ENCODE results near the gene STRBP. TPM values are rescaled to one million over a fixed set of nuclear protein-coding genes. Genes with fewer than 3 reads are reported as not detected.

Gene STRBP
- total RNA-seq, 1 experiment from 2014 or later: 39.9 TPM

DNA sequence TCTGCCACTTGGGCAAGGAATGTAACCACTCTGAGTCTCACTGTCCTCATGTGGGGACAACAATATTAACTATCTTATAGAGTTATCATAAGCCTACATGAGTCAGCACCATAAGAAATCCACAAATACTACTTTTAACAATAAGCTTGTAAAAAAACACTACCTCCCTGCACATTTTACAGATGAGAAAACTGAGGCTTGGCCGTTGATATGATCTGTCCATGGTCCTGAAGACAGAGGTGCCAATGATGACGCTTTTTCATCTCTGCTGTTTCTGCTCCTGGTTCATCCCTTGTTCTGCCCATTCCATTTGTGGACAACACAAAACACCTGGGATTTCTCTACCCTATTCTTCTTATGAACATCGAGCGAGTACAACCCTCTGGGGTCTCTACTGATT lies 23.4 kb upstream of the STRBP start:
- no peaks in the 10 kb centered on the region for H3K9me3 ChIP-seq (ENCODE audit: insufficient read depth, low read depth)
- H4K20me1 ChIP-seq (ENCODE audit: insufficient read depth): no peaks in the 10 kb centered on the region
- no peaks in the 10 kb centered on the region for H3K79me2 ChIP-seq (ENCODE audit: low read depth)
- H3K4me3 ChIP-seq: no peak overlapping the region
- H3K9me2 ChIP-seq (ENCODE audit: insufficient read depth): no peaks in the 10 kb centered on the region
- H3F3A ChIP-seq (ENCODE audit: insufficient read depth, low read depth): no peaks in the 10 kb centered on the region
- no peaks in the 10 kb centered on the region for H3K4me1 ChIP-seq (replicated peaks; ENCODE audit: insufficient read depth)
- no TSS peak for BruUV-seq (replicated peaks)
- intact Hi-C loops (cut with micrococcal nuclease; ENCODE audit: unreplicated experiment): no loop called here
- DNase-seq: no peak
- H3K4me2 ChIP-seq: no peak overlapping the region
- no peak for TF ChIP-seq EZH2 (IDR thresholded peaks at IDR 0.05; ENCODE audit: low read depth)
- TF ChIP-seq, protein P1, sequence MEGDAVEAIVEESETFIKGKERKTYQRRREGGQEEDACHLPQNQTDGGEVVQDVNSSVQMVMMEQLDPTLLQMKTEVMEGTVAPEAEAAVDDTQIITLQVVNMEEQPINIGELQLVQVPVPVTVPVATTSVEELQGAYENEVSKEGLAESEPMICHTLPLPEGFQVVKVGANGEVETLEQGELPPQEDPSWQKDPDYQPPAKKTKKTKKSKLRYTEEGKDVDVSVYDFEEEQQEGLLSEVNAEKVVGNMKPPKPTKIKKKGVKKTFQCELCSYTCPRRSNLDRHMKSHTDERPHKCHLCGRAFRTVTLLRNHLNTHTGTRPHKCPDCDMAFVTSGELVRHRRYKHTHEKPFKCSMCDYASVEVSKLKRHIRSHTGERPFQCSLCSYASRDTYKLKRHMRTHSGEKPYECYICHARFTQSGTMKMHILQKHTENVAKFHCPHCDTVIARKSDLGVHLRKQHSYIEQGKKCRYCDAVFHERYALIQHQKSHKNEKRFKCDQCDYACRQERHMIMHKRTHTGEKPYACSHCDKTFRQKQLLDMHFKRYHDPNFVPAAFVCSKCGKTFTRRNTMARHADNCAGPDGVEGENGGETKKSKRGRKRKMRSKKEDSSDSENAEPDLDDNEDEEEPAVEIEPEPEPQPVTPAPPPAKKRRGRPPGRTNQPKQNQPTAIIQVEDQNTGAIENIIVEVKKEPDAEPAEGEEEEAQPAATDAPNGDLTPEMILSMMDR (conservative IDR thresholded peaks at IDR 0.05): no peak
- no peak overlapping the region for H3K27ac ChIP-seq
- ChIA-PET CTCF (no interaction called here), POLR2A (ENCODE audit: unreplicated experiment) (no interaction called here)
- no peaks in the 10 kb centered on the region for H3K36me3 ChIP-seq (ENCODE audit: low read depth)
- H3K27me3 ChIP-seq (ENCODE audit: insufficient read depth, low read depth): 0 out of 2 replicates have a peak, but pooled peaks cover 4% of the 10 kb centered on the region
- no peak overlapping the region for H2AFZ ChIP-seq

DNA sequence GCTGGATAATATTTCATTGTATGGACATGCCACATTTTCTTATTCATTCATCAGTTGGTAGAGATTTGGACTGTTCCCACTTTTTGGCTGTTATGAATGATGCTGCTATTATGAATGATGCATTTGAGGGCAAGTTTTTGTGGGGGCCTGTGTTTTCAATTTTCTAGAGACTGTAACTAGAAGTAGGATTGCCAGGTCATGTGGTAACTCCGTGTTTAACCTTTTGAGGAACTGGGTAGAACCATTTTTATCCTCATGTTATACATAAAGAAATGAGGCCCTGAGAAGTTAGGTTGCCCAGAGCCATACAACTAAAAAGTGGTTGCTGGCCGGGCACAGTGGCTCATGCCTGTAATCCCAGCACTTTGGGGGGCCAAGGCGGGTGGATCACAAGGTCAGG lies 22.4 kb upstream of the STRBP start:
- H3F3A ChIP-seq (ENCODE audit: insufficient read depth, low read depth): no peaks in the 10 kb centered on the region
- ChIA-PET CTCF (no interaction called here), POLR2A (ENCODE audit: unreplicated experiment) (no interaction called here)
- no peaks in the 10 kb centered on the region for H3K9me2 ChIP-seq (ENCODE audit: insufficient read depth)
- H3K27me3 ChIP-seq (ENCODE audit: insufficient read depth, low read depth): 0 out of 2 replicates have a peak, but pooled peaks cover 4% of the 10 kb centered on the region
- BruUV-seq (replicated peaks): no TSS peak
- no peaks in the 10 kb centered on the region for H4K20me1 ChIP-seq (ENCODE audit: insufficient read depth)
- no peaks in the 10 kb centered on the region for H3K9me3 ChIP-seq (ENCODE audit: insufficient read depth, low read depth)
- no peak overlapping the region for H2AFZ ChIP-seq
- H3K27ac ChIP-seq: no peak overlapping the region
- H3K4me3 ChIP-seq: no peak overlapping the region
- no peak for DNase-seq
- H3K4me2 ChIP-seq: no peak overlapping the region
- no peaks in the 10 kb centered on the region for H3K79me2 ChIP-seq (ENCODE audit: low read depth)
- TF ChIP-seq EZH2 (IDR thresholded peaks at IDR 0.05; ENCODE audit: low read depth): no peak
- TF ChIP-seq, protein P1 (conservative IDR thresholded peaks at IDR 0.05): no peak
- intact Hi-C loops (cut with micrococcal nuclease; ENCODE audit: unreplicated experiment): no loop called here
- H3K36me3 ChIP-seq (ENCODE audit: low read depth): no peaks in the 10 kb centered on the region
- no peaks in the 10 kb centered on the region for H3K4me1 ChIP-seq (replicated peaks; ENCODE audit: insufficient read depth)

DNA sequence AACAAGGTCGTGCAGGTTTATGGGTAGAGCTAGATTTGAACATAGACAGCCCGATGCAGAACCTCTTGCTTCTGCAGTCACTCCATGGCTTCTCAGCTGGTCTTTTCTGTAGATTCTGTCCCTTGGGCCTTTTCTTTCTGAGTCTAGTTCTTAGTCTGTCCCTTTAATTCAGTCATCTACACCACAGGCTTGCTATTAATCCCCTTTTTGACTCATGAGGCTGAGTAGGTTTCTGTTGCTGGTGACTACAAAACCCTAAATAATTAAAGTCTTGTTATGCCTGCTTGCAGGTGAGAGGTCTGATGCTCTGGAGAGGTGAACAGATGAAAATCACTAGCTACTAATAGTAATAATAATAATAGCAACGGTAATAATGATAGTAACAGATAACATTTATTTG lies 19.3 kb upstream of the STRBP start:
- H3K36me3 ChIP-seq (ENCODE audit: low read depth): no peaks in the 10 kb centered on the region
- no peaks in the 10 kb centered on the region for H3K79me2 ChIP-seq (ENCODE audit: low read depth)
- ChIA-PET CTCF (no interaction called here), POLR2A (ENCODE audit: unreplicated experiment) (interaction anchor here (0.6 kb wide), 1 partner anchor 287 kb away, joined by 3 read pairs; no protein-coding TSS in a partner anchor)
- no peaks in the 10 kb centered on the region for H3F3A ChIP-seq (ENCODE audit: insufficient read depth, low read depth)
- peaks cover 6% of the 10 kb centered on the region for H3K4me1 ChIP-seq (replicated peaks; ENCODE audit: insufficient read depth)
- H4K20me1 ChIP-seq (ENCODE audit: insufficient read depth): no peaks in the 10 kb centered on the region
- BruUV-seq (replicated peaks): no TSS peak
- H2AFZ ChIP-seq: no peak overlapping the region
- H3K9me3 ChIP-seq (ENCODE audit: insufficient read depth, low read depth): no peaks in the 10 kb centered on the region
- no peak overlapping the region for H3K4me2 ChIP-seq
- H3K9me2 ChIP-seq (ENCODE audit: insufficient read depth): no peaks in the 10 kb centered on the region
- TF ChIP-seq EZH2 (IDR thresholded peaks at IDR 0.05; ENCODE audit: low read depth): no peak
- TF ChIP-seq, protein P1 (conservative IDR thresholded peaks at IDR 0.05): no peak
- no peak overlapping the region for H3K27ac ChIP-seq
- no peak for DNase-seq
- intact Hi-C loops (cut with micrococcal nuclease; ENCODE audit: unreplicated experiment): no loop called here
- H3K4me3 ChIP-seq: no peak overlapping the region
- 0 out of 2 replicates have a peak, but pooled peaks cover under 1% of the 10 kb centered on the region for H3K27me3 ChIP-seq (ENCODE audit: insufficient read depth, low read depth)

All from PC-9 (cell line).